Smooth muscle cell (in vitro differentiated cells): ENCODE measurements around the gene TPRKB. TPM values are rescaled to one million over a fixed set of nuclear protein-coding genes. Genes with fewer than 3 reads are reported as not detected.

Experiments used
- DNase-seq: peaks from one replicate; lab custom pipeline; 2025; ENCODE audit not compliant: unreplicated experiment; lab: John Stamatoyannopoulos, UW
- H2AFZ ChIP-seq: fragments of 200-600 bp; sonication (generic); 2 replicates; pipeline ENCODE4 v1.6.0; 2016; ENCODE audit warnings: antibody characterized with exemption, low read depth, mild to moderate bottlenecking
- H3F3A ChIP-seq: fragments of 200-600 bp; sonication (generic); 2 replicates; pipeline ENCODE4 v1.6.0; 2017; ENCODE audit warnings: antibody characterized with exemption, low read depth
- H3K27ac ChIP-seq: fragments of 200-600 bp; sonication (generic); 2 replicates; pipeline ENCODE4 v1.5.1; 2016; ENCODE audit warnings: low read depth, mild to moderate bottlenecking
- H3K27me3 ChIP-seq: fragments of 200-600 bp; sonication (generic); 2 replicates; pipeline ENCODE4 v1.6.1; 2016; ENCODE audit warnings: low read depth, mild to moderate bottlenecking
- H3K36me3 ChIP-seq: fragments of 200-600 bp; sonication (generic); 2 replicates; pipeline ENCODE4 v1.5.1; 2016; ENCODE audit warnings: low read depth
- H3K4me1 ChIP-seq: fragments of 200-600 bp; sonication (generic); 2 replicates; pipeline ENCODE4 v1.5.1; 2016; ENCODE audit warnings: low read depth
- H3K4me2 ChIP-seq: fragments of 200-600 bp; sonication (generic); 2 replicates; pipeline ENCODE4 v1.6.0; 2016; ENCODE audit warnings: mild to moderate bottlenecking
- H3K4me3 ChIP-seq: fragments of 200-600 bp; sonication (generic); 2 replicates; pipeline ENCODE4 v1.5.1; 2016; ENCODE audit warnings: mild to moderate bottlenecking
- H3K79me2 ChIP-seq: fragments of 200-600 bp; sonication (generic); 2 replicates; pipeline ENCODE4 v1.6.0; 2016; ENCODE audit warnings: low read depth, mild to moderate bottlenecking
- H3K9ac ChIP-seq: fragments of 200-600 bp; sonication (generic); 2 replicates; pipeline ENCODE4 v1.6.0; 2016; ENCODE audit warnings: low read depth
- H3K9me3 ChIP-seq: fragments of 200-600 bp; sonication (generic); replicated peaks from 2 replicates; pipeline ENCODE4 v1.5.1; 2016; ENCODE audit warnings: low read depth
- H4K20me1 ChIP-seq: fragments of 200-600 bp; sonication (generic); 2 replicates; pipeline ENCODE4 v1.6.0; 2016; ENCODE audit warnings: low read depth
- CTCF ChIP-seq: fragments of 200-600 bp; sonication (generic); IDR thresholded peaks from 2 replicates; pipeline ENCODE4 v1.5.1; 2017; ENCODE audit warnings: borderline replicate concordance, mild to moderate bottlenecking, antibody characterized with exemption; ENCODE audit not compliant: insufficient read depth, poor library complexity, severe bottlenecking
- WGBS: methylation state at CpG from one replicate; pipeline ENCODE4 v1.1.7; 2016; ENCODE audit warnings: low lambda C conversion rate; 5-methylcytosine and 5-hydroxymethylcytosine counted together
- polyA plus RNA-seq: library from polyadenylated mRNA; unstranded; fragments of >200 nt; fragmentation: Nextera tagmentation; extraction: Ambion mirVana; gene quantifications from 2 replicates; pipeline ENCODE4 v1.2.1, GENCODE V29; 2016
- total RNA-seq: library from RNA; depleted of rRNA; stranded (reverse); fragments of >200 nt; gene quantifications from 2 replicates; pipeline ENCODE4 v1.2.3, GENCODE V29; 2014

The TPRKB gene
- total and polyA plus RNA-seq, 2 experiments from 2014 or later, result 48.9 to 62.3 TPM

GRCh38 chr2:73707636-73708035 is 29.5 kb downstream of the TPRKB start:
- Histone ChIP-seq H3K4me3 (no peak overlapping the region), H3K4me1 (no peaks in the 10 kb centered on the region), H3K9ac (no peak overlapping the region), H2AFZ (no peak overlapping the region), H4K20me1 (no peaks in the 10 kb centered on the region), H3K27ac (no peak overlapping the region), H3K79me2 (no peaks in the 10 kb centered on the region), H3F3A (no peaks in the 10 kb centered on the region), H3K36me3 (no peaks in the 10 kb centered on the region), H3K27me3 (peaks cover 4% of the 10 kb centered on the region), H3K9me3 (no peaks in the 10 kb centered on the region), H3K4me2 (no peak overlapping the region)
- DNase-seq, result no peak
- TF ChIP-seq CTCF, result no peak
- WGBS, result 77% methylated on average over 3 of the region's 3 CpGs

- Histone ChIP-seq H3K9me3 (no peaks in the 10 kb centered on the region), H3K4me1 (no peaks in the 10 kb centered on the region), H3K4me2 (no peak overlapping the region), H3K4me3 (no peak overlapping the region), H3K36me3 (no peaks in the 10 kb centered on the region), H2AFZ (no peak overlapping the region), H3K27me3 (peaks cover 4% of the 10 kb centered on the region), H4K20me1 (no peaks in the 10 kb centered on the region), H3K27ac (no peak overlapping the region), H3K79me2 (no peaks in the 10 kb centered on the region), H3F3A (no peaks in the 10 kb centered on the region), H3K9ac (no peak overlapping the region)
- no peak for DNase-seq
- WGBS, result 61% methylated on average over 5 of the region's 5 CpGs
- TF ChIP-seq CTCF, result no peak
Observed at GRCh38 chr2:73707058-73707457, 30.1 kb downstream of the TPRKB start.

- H3K27me3 ChIP-seq, result peaks cover 4% of the 10 kb centered on the region
- H3F3A ChIP-seq, result no peaks in the 10 kb centered on the region
- H3K4me2 ChIP-seq, result no peak overlapping the region
- no peak overlapping the region for H2AFZ ChIP-seq
- no peak for DNase-seq
- H3K4me1 ChIP-seq, result no peaks in the 10 kb centered on the region
- no peaks in the 10 kb centered on the region for H4K20me1 ChIP-seq
- no peaks in the 10 kb centered on the region for H3K9me3 ChIP-seq
- no peak overlapping the region for H3K27ac ChIP-seq
- no peaks in the 10 kb centered on the region for H3K36me3 ChIP-seq
- no peaks in the 10 kb centered on the region for H3K79me2 ChIP-seq
- H3K4me3 ChIP-seq, result no peak overlapping the region
- TF ChIP-seq CTCF, result no peak
- 93% methylated on average over 7 of the region's 7 CpGs for WGBS
- no peak overlapping the region for H3K9ac ChIP-seq
Observed at GRCh38 chr2:73705091-73705490, 32.1 kb downstream of the TPRKB start.

GRCh38 chr2:73704285-73704684 is 32.9 kb downstream of the TPRKB start:
- Histone ChIP-seq H2AFZ (no peak overlapping the region), H3K36me3 (no peaks in the 10 kb centered on the region), H3K4me2 (no peak overlapping the region), H4K20me1 (no peaks in the 10 kb centered on the region), H3K9me3 (no peaks in the 10 kb centered on the region), H3K79me2 (no peaks in the 10 kb centered on the region), H3K27me3 (peaks cover 4% of the 10 kb centered on the region), H3F3A (no peaks in the 10 kb centered on the region), H3K27ac (no peak overlapping the region), H3K9ac (no peak overlapping the region), H3K4me1 (no peaks in the 10 kb centered on the region), H3K4me3 (no peak overlapping the region)
- 84% methylated on average over 6 of the region's 6 CpGs for WGBS
- no peak for DNase-seq
- no peak for TF ChIP-seq CTCF
